Retina (tissue), 1 donor: ENCODE data around the gene OGN.

Experiments used
- DNase-seq: peaks from one replicate; pipeline ENCODE4 v3.0.0-alpha.2; 2016

OGN gene

DNA sequence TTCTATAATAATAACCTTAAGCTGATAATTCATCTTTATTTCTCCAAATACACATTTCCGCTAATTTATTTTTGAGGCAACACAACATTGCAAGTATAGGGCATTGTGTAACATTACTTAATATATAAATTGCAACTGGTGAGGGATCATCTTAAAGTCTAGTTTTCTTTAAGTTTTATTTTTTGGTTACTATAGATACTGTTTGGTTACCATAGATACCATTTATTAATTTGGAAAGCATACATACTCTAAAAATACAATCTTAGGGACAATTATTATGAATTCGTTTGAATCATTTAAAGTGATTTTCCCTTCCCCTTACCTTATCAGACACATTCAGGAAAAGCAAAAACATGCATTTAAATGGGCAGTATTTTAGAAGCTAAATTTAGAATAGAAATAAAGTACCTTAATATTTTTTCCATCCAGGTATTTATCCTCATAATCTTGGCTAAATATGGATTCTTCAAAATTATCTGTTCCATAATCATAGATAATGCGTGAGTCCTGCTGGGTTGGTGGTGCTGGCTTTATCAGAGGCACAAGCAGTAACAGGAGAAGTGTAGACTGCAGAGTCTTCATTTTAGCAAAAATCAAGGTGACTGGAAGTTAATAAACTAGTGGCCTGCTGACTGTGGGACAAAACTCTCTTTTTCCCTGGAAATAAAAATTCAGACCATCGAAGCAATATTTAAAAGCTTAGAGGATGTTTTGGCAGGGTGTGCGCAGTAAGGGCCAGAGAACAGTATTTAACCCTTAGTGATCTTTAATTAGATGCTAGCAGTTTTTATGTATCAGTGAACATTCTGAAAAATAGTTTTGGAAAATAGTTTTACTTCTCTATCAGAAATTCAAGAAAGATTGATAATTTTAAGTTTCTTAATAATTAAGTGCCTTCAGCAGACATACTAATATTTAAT lies 1.3 kb downstream of the OGN start:
- DNase-seq, result no peak

DNA sequence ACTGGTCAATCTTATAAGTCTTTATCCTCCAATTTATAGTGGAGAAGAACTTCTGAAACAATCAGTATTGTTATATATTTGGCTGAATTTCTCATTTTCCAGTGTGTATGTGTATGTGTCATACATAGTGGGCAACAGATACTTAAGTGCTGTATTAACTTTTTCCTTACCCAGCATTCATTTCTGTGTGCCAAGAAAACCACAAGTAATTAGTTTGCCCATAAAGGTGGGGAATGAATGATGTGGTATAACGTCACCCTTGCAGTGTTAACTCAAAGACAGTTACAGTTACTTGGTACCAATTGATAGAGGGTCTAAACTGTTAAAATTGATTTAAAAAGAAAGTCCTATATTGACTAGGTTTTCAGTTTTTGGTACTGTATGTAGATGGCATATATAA lies 2.0 kb downstream of the OGN start:
- no peak for DNase-seq

DNA sequence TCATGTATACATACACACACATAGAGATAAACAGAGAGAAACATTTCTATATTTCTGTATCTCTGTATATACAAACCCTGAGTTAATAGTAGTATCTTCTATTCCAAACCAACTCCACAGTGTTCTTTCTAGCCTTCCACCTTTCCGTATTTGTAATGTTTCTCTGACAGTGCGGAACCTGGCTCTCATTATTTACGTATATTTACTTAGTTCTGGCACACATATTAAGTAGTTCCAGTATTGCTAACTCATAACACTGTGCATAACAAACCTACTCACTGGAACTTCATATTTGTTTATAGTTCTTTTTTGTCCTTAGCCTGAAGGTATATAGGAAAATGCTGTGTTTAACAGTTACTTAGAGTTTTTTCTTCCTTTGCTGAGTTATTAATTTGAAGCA lies 6.5 kb downstream of the OGN start:
- DNase-seq, result no peak

- DNase-seq, result no peak
Measured at GRCh38 chr9:92395617-92396016, 8.8 kb downstream of the OGN start.

GRCh38 chr9:92393686-92394085 lies 10.7 kb downstream of the OGN start:
- DNase-seq, result no peak

- DNase-seq, result no peak
Measured at GRCh38 chr9:92392690-92393089, 11.7 kb downstream of the OGN start.

- DNase-seq, result no peak
Measured at GRCh38 chr9:92385953-92386352, 18.4 kb downstream of the OGN start.

GRCh38 chr9:92385477-92385876 lies 18.9 kb downstream of the OGN start:
- no peak for DNase-seq

GRCh38 chr9:92385001-92385400 lies 19.4 kb downstream of the OGN start:
- no peak for DNase-seq

- DNase-seq, result no peak
Measured at GRCh38 chr9:92384375-92384774, 20.0 kb downstream of the OGN start.

- no peak for DNase-seq
Measured at GRCh38 chr9:92381775-92382174, 22.6 kb downstream of the OGN start.

DNA sequence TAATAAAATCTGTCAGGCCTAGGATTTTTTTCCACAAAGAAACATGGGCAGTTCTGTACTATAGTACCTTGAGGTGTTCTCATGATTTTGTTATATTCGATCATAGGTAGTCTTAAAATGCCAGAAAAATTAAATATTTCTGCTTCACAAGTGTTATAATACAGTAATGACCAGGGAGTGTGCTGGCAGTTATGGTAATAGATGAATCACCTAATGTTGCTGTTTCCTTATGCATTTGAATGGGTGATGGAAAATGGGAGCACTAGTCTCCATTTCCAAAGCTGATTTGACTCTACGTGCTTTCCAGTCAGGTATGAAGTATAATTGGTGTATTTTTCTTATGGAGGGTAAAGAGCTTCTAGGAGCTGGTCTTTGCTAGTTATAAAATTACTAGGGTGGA lies 23.8 kb downstream of the OGN start:
- no peak for DNase-seq

DNA sequence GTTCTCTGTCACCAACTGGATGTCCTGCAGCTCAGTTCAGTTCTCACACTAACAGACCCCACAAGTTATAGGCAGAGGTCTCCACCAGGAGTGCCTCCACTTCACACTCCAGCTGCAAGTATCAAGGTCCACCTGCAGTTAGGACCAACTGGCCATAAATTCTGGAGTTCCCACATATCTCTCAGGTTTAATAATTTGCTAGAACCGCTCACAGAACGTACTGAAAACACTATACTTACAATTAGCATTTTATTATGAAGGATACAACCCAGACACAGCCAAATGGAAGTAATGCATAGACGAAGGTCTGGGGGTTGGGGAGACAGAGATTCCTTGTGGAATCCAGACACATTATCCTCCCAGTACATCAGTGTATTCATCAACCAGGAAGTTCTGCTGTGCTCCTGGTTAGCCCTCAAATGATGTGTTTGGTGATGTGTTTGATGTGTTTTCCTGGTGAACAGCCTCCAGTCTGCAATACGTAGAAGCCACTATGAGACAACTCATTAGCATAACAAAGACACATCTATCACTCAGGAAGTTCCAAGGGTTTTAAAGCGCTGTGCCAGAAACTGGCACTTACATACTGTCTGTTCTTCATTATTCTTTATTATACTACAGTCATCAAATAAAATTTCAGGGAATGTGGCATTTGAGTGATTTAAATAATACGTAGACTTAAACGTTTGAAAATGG lies 25.4 kb downstream of the OGN start:
- no peak for DNase-seq

- DNase-seq, result no peak
Measured at GRCh38 chr9:92377876-92378275, 26.5 kb downstream of the OGN start.

DNA sequence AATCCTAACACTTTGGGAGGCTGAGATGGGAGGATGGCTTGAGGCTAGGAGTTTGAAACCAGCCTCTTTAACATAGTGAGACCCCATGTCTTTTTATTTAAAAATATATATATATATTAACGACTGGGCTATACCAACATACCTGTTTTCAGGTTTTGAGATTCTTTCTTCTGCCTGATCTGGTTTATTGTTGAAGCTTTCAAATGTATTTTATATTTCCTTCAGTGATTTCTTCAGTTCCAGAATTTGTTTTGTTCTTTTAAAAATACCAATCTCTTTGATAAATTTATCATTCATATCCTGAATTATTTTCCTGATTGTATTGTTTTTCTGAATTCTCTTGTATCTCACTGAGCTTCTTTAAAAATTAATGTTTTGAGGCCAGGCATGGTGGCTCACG lies 31.2 kb downstream of the OGN start:
- DNase-seq, result no peak

DNA sequence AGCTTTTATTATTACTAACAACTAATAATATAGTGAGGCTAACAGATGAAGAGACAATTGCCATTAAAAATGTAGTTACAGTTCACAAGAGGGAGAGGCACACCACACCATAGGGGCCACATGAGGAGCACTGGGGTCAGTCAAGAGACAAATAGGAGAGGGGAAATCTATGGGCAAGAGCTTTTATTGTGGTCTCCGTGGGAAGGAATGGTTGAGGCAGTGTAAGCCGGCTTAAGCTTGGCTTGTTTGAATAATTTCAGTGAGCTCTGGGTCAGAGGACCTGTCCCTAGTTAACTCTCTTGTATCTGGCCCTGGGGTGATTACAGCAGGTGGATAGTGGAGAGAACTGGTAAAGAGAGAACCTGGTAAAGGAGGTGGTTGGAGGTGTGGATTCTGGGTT lies 35.3 kb downstream of the OGN start:
- DNase-seq, result no peak

- DNase-seq, result no peak
Measured at GRCh38 chr9:92360083-92360482, 44.3 kb downstream of the OGN start.

DNA sequence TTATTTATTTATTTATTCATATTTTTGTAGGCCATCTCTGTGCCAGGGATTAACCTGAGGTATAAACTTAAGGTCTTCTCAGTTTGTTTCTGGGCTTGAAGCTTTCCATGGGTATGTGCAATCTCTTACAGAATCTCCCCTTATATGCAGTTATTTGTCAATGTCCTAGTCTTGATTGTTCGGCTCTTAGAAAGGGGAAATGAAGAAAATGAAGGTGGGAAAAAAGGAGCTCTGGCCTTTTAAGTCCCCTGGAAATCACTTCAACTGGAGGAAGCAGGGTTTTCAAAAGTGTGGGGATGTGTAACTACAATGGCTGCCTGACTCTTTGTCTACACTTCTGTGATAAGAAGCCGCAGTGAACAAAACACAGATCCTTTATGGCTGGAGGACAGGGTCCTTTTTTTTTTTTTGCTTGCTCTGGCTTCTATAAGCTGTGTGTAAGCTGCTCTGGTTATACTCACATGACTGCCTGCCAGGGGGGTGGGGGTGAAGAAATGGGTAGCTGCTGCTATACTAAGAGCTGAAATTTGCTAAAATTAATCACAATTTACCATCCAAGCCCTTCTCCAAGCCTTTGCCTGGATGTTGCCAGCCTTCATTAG lies 44.9 kb downstream of the OGN start:
- DNase-seq, result no peak

DNA sequence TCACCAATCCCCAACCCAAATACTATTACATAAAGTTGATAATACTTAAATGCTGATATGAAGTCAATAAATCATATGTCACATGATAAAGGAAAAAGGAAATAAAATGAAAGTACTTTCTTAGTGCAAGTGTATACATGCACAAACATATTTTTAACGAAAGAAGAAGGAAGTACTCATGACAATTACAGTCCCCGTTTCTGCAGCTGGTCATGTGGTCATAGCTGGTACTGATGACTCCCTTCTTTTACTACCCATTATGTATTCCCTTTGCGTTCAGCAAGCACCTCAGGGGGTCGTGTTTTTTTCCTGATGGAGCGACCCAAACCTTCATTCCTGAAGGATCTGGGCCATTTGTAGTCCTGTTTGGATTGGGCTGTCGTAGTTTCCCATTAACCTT lies 51.3 kb downstream of the OGN start:
- no peak for DNase-seq

DNA sequence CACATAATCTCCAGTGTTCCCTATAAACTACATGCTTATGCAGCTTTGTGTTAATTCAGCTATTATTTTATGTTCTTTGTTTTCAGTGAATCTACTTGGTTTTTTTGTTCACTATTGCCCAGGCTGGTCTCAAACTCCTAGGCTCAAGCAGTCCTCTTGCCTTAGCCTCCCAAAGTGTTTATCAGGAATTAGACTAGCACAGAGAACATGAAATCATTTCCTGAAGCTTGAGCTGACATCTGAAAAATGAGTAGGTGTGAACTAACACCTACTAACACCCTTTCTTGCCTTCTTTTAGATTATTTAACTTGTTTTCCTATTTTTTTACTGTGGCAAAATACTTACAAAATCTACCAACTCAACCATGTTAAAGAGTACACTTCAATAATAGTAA lies 53.6 kb downstream of the OGN start:
- no peak for DNase-seq

DNA sequence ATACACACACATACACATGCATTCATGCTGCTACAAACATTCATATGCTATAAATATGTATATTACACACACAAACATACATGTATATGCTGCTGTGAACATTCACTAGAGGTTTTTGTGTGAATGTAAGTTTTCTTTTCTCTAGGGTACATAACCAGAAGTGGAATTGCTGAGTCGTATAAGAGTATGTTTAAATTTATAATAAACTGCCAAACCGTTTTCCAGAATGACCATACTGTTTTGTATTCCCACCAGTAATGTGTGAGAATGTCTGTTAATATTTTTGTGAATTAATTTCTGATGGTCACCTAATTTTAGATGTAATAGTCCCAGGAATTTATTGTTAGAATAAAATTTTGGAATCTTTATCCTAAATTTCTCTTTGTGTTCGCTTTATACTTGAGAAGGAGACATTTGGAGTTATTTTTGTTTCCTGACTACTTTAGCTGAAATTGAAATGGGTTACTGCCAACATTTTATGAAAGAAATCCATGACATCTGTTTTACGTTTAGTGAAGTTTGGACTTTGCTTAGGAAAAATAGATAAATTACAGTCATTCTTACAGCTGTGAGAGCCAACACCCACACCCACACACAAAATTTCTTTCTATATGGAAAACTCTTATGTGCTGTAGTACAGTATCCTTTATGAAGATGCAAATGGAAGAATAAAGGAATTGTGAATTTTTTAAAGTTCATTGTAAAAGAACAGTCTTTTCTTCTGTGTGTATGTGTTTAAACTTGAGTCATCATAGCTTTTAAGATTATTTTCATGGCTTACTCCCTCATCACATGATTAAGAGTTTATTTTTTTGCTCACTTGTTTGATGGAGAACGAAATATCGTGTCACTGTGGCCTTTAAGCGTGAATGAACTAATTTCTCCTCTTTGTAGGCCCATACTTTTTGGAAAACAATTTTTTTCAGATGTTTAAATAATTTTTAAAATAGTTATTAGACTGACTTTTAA lies 54.3 kb downstream of the OGN start:
- DNase-seq, result no peak

- DNase-seq, result no peak
Measured at GRCh38 chr9:92345582-92345981, 58.8 kb downstream of the OGN start.
